H9 (cell line): ENCODE results near the gene UNC79. TPM values are rescaled to one million over a fixed set of nuclear protein-coding genes. Genes with fewer than 3 reads are reported as not detected.

ENCODE experiments used
- DNase-seq: peaks from one replicate; pipeline ENCODE4 v3.0.0-alpha.2; 2017
- H2AFZ ChIP-seq: one replicate; pipeline ENCODE4 v1.6.1; 2013; ENCODE audit warnings: mild to moderate bottlenecking, low read length, control low read depth, moderate library complexity
- H2AK5ac ChIP-seq: 2 replicates; pipeline ENCODE4 v1.6.1; 2013; ENCODE audit warnings: low read length, control low read depth, mixed read lengths; ENCODE audit not compliant: insufficient read length
- H2BK120ac ChIP-seq: one replicate; pipeline ENCODE4 v1.6.1; 2013; ENCODE audit warnings: low read depth, mild to moderate bottlenecking, low read length, control low read depth, inconsistent platforms; ENCODE audit not compliant: poor library complexity, severe bottlenecking
- H2BK12ac ChIP-seq: 2 replicates; pipeline ENCODE4 v1.6.1; 2013; ENCODE audit warnings: low read length, control low read depth, mixed read lengths, low read depth; ENCODE audit not compliant: insufficient read length
- H2BK15ac ChIP-seq: 2 replicates; pipeline ENCODE4 v1.6.1; 2013; ENCODE audit warnings: low read depth, low read length, control low read depth
- H2BK20ac ChIP-seq: one replicate; pipeline ENCODE4 v1.6.1; 2013; ENCODE audit warnings: low read depth, mild to moderate bottlenecking, low read length, control low read depth, inconsistent platforms; ENCODE audit not compliant: poor library complexity, severe bottlenecking
- H2BK5ac ChIP-seq: 2 replicates; pipeline ENCODE4 v1.6.1; 2013; ENCODE audit warnings: low read length, control low read depth, mixed read lengths; ENCODE audit not compliant: insufficient read length
- H3K14ac ChIP-seq: 2 replicates; pipeline ENCODE4 v1.6.1; 2013; ENCODE audit warnings: low read length, control low read depth; ENCODE audit not compliant: insufficient read depth
- H3K18ac ChIP-seq: 2 replicates; pipeline ENCODE4 v1.6.1; 2013; ENCODE audit warnings: low read depth, mild to moderate bottlenecking, mixed read lengths, low read length, control low read depth; ENCODE audit not compliant: insufficient read length
- H3K23ac ChIP-seq: 2 replicates; pipeline ENCODE4 v1.6.1; 2013; ENCODE audit warnings: low read length, control low read depth, mixed read lengths, low read depth; ENCODE audit not compliant: insufficient read length
- H3K23me2 ChIP-seq: 2 replicates; pipeline ENCODE4 v1.6.1; 2013; ENCODE audit warnings: low read depth, mild to moderate bottlenecking, mixed read lengths, low read length, control low read depth; ENCODE audit not compliant: insufficient read length, poor library complexity, severe bottlenecking
- H3K27ac ChIP-seq: 2 replicates; pipeline ENCODE4 v1.5.1; 2013; ENCODE audit warnings: low read length, control low read depth, mixed read lengths, low read depth; ENCODE audit not compliant: insufficient read length
- H3K27me3 ChIP-seq: 2 replicates; pipeline ENCODE4 v1.6.1; 2013; ENCODE audit warnings: low read length, control low read depth, inconsistent platforms; ENCODE audit not compliant: insufficient read depth
- H3K4ac ChIP-seq: 2 replicates; pipeline ENCODE4 v1.6.1; 2013; ENCODE audit warnings: low read depth, mild to moderate bottlenecking, control low read depth, inconsistent platforms, low read length, moderate library complexity
- H3K4me1 ChIP-seq: 2 replicates; pipeline ENCODE4 v1.6.1; 2013; ENCODE audit warnings: low read length, control low read depth, inconsistent platforms; ENCODE audit not compliant: insufficient read depth
- H3K4me2 ChIP-seq: 2 replicates; pipeline ENCODE4 v1.6.1; 2013; ENCODE audit warnings: low read length, control low read depth, mixed read lengths; ENCODE audit not compliant: insufficient read length, insufficient read depth
- H3K56ac ChIP-seq: 2 replicates; pipeline ENCODE4 v1.6.1; 2013; ENCODE audit warnings: low read depth, mild to moderate bottlenecking, mixed read lengths, low read length, control low read depth; ENCODE audit not compliant: insufficient read length
- H3K79me1 ChIP-seq: 2 replicates; pipeline ENCODE4 v1.6.1; 2013; ENCODE audit warnings: low read depth, mild to moderate bottlenecking, moderate library complexity, low read length, control low read depth, inconsistent platforms; ENCODE audit not compliant: insufficient read depth, poor library complexity, severe bottlenecking
- H3K79me2 ChIP-seq: 2 replicates; pipeline ENCODE4 v1.6.1; 2013; ENCODE audit warnings: low read length, control low read depth, inconsistent platforms; ENCODE audit not compliant: insufficient read depth
- H3K9ac ChIP-seq: 2 replicates; pipeline ENCODE4 v1.6.1; 2013; ENCODE audit warnings: low read length, control low read depth, mixed read lengths; ENCODE audit not compliant: insufficient read length; ENCODE audit errors: extremely low read depth
- H3K9me3 ChIP-seq: one replicate; pipeline ENCODE4 v1.6.1; 2013; ENCODE audit warnings: low read depth, low read length, inconsistent platforms; ENCODE audit not compliant: control insufficient read depth
- H3T11ph ChIP-seq: one replicate; pipeline ENCODE4 v1.6.1; 2013; ENCODE audit warnings: mild to moderate bottlenecking, low read length, control low read depth, inconsistent platforms
- H4K20me1 ChIP-seq: one replicate; pipeline ENCODE4 v1.6.1; 2013; ENCODE audit not compliant: control insufficient read depth, insufficient read length, insufficient read depth
- H4K5ac ChIP-seq: 2 replicates; pipeline ENCODE4 v1.6.1; 2013; ENCODE audit warnings: low read depth, mild to moderate bottlenecking, mixed read lengths, low read length, control low read depth; ENCODE audit not compliant: insufficient read length
- H4K8ac ChIP-seq: replicated peaks from 2 replicates; pipeline ENCODE4 v1.6.1; 2013; ENCODE audit warnings: low read length, control low read depth, mixed read lengths, low read depth; ENCODE audit not compliant: insufficient read length
- H4K91ac ChIP-seq: 2 replicates; pipeline ENCODE4 v1.6.1; 2013; ENCODE audit warnings: low read depth, mild to moderate bottlenecking, moderate library complexity, mixed read lengths, low read length, control low read depth; ENCODE audit not compliant: insufficient read length
- H3K27ac Mint-ChIP-seq, 3 experiments: 2 replicates in 2 of 3; 3 replicates in 1 of 3; pipeline ENCODE4 v1.8.0; 2020 to 2021; ENCODE audit warnings: mixed read lengths in 3 of 3, mild to moderate bottlenecking in 1 of 3, moderate library complexity in 1 of 3
- H3K27me3 Mint-ChIP-seq: 2 replicates; pipeline ENCODE4 v1.8.0; 2021; ENCODE audit warnings: low read depth, mild to moderate bottlenecking, moderate library complexity, mixed read lengths
- H3K36me3 Mint-ChIP-seq, 3 experiments: 2 replicates in 2 of 3; 3 replicates in 1 of 3; pipeline ENCODE4 v1.8.0; 2020 to 2021; ENCODE audit warnings: low read depth in 3 of 3, mixed read lengths in 3 of 3; ENCODE audit not compliant: insufficient read depth in 1 of 3
- H3K4me1 Mint-ChIP-seq, 2 experiments: 2 replicates each; pipeline ENCODE4 v1.8.0; 2020; ENCODE audit warnings: mixed read lengths in 2 of 2
- H3K4me3 Mint-ChIP-seq, 2 experiments: 2 replicates in 1 of 2; 3 replicates in 1 of 2; pipeline ENCODE4 v1.8.0; 2020 to 2021; ENCODE audit warnings: mild to moderate bottlenecking in 2 of 2, mixed read lengths in 2 of 2, moderate library complexity in 1 of 2
- H3K9me3 Mint-ChIP-seq, 2 experiments: 2 replicates in 1 of 2; 3 replicates in 1 of 2; pipeline ENCODE4 v1.8.0; 2020; ENCODE audit warnings: mild to moderate bottlenecking in 2 of 2, mixed read lengths in 2 of 2, moderate library complexity in 1 of 2
- total RNA-seq: library from RNA; stranded (reverse); gene quantifications from 2 replicates; pipeline ENCODE4 v1.2.1, GENCODE V29; 2021
- TF ChIP-seq, protein P1 (sequence below): fragments of 200-600 bp; sonication (generic); conservative IDR thresholded peaks from 3 replicates; pipeline ENCODE4 v1.8.0; 2021; ENCODE audit warnings: antibody characterized with exemption, mild to moderate bottlenecking

UNC79 gene
- total RNA-seq, 1 experiment from 2014 or later: 3.0 TPM

DNA sequence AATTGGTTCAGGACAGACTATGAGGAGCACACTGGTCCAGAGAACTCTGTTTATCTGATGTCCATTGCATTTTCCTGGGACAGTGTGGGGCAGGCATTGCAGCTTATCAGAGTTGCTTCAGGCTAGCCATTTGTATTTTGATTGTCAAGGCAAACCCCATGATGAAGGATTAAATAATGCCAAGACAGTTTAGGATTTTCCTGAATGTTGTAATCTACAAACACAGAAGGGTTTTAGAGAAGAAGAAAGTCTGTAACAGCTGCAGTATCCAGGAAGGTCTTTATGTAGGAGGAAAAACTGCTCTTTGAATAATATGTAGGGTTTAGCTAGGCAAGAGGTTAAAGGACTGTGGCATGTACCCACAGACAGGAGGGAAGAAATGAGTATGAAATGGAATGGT, 32.2 kb upstream of the UNC79 start:
- Histone ChIP-seq H3K4me1 (no peaks in the 10 kb centered on the region; the same call in 1 of the 2 replicates), H3K14ac (no peak overlapping the region)

More for the DNA sequence above, 32.2 kb upstream of the UNC79 start:
- H3K27me3 Mint-ChIP-seq: no peaks in the 10 kb centered on the region
- Histone ChIP-seq H3K56ac (no peak overlapping the region), H4K91ac (no peak overlapping the region), H3K79me2 (no peaks in the 10 kb centered on the region), H2AK5ac (no peak overlapping the region), H3K27me3 (no peaks in the 10 kb centered on the region), H4K5ac (no peak overlapping the region), H2BK5ac (no peak overlapping the region), H3K4ac (no peak overlapping the region), H2AFZ (no peak overlapping the region), H2BK12ac (no peak overlapping the region), H3K9me3 (no peaks in the 10 kb centered on the region), H3K23ac (no peak overlapping the region), H3K23me2 (no peaks in the 10 kb centered on the region), H4K8ac (no peak overlapping the region), H3K9ac (no peak overlapping the region), H2BK15ac (no peak overlapping the region), H3K18ac (no peak overlapping the region), H4K20me1 (no peaks in the 10 kb centered on the region), H2BK20ac (no peak overlapping the region), H3K79me1 (no peaks in the 10 kb centered on the region), H3K4me2 (no peak overlapping the region), H3T11ph (no peak overlapping the region), H3K27ac (no peak overlapping the region), H2BK120ac (no peak overlapping the region)
- TF ChIP-seq, protein P1, sequence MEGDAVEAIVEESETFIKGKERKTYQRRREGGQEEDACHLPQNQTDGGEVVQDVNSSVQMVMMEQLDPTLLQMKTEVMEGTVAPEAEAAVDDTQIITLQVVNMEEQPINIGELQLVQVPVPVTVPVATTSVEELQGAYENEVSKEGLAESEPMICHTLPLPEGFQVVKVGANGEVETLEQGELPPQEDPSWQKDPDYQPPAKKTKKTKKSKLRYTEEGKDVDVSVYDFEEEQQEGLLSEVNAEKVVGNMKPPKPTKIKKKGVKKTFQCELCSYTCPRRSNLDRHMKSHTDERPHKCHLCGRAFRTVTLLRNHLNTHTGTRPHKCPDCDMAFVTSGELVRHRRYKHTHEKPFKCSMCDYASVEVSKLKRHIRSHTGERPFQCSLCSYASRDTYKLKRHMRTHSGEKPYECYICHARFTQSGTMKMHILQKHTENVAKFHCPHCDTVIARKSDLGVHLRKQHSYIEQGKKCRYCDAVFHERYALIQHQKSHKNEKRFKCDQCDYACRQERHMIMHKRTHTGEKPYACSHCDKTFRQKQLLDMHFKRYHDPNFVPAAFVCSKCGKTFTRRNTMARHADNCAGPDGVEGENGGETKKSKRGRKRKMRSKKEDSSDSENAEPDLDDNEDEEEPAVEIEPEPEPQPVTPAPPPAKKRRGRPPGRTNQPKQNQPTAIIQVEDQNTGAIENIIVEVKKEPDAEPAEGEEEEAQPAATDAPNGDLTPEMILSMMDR: no peak
- DNase-seq: no peak
- peaks cover 6 to 10% of the 10 kb centered on the region in 2 experiments; a peak in 3 of 5 replicates for H3K9me3 Mint-ChIP-seq
- peaks cover 0 to 5% (median 2%) of the 10 kb centered on the region in 3 experiments; a peak in 4 of 7 replicates for H3K36me3 Mint-ChIP-seq
- H3K4me3 Mint-ChIP-seq: no peak overlapping the region
- H3K4me1 Mint-ChIP-seq: peaks cover 15 to 18% of the 10 kb centered on the region in 2 experiments
- no peak overlapping the region for H3K27ac Mint-ChIP-seq
